H9 (cell line): ENCODE measurements around the gene CARS1. TPM values are rescaled to one million over a fixed set of nuclear protein-coding genes. Genes with fewer than 3 reads are reported as not detected.

Experiments
- DNase-seq: peaks from one replicate; pipeline ENCODE4 v3.0.0-alpha.2; 2017
- H2AFZ ChIP-seq: one replicate; pipeline ENCODE4 v1.6.1; 2013; ENCODE audit warnings: mild to moderate bottlenecking, low read length, control low read depth, moderate library complexity
- H2AK5ac ChIP-seq: 2 replicates; pipeline ENCODE4 v1.6.1; 2013; ENCODE audit warnings: low read length, control low read depth, mixed read lengths; ENCODE audit not compliant: insufficient read length
- H2BK120ac ChIP-seq: one replicate; pipeline ENCODE4 v1.6.1; 2013; ENCODE audit warnings: low read depth, mild to moderate bottlenecking, low read length, control low read depth, inconsistent platforms; ENCODE audit not compliant: poor library complexity, severe bottlenecking
- H2BK12ac ChIP-seq: 2 replicates; pipeline ENCODE4 v1.6.1; 2013; ENCODE audit warnings: low read length, control low read depth, mixed read lengths, low read depth; ENCODE audit not compliant: insufficient read length
- H2BK15ac ChIP-seq: 2 replicates; pipeline ENCODE4 v1.6.1; 2013; ENCODE audit warnings: low read depth, low read length, control low read depth
- H2BK20ac ChIP-seq: one replicate; pipeline ENCODE4 v1.6.1; 2013; ENCODE audit warnings: low read depth, mild to moderate bottlenecking, low read length, control low read depth, inconsistent platforms; ENCODE audit not compliant: poor library complexity, severe bottlenecking
- H2BK5ac ChIP-seq: 2 replicates; pipeline ENCODE4 v1.6.1; 2013; ENCODE audit warnings: low read length, control low read depth, mixed read lengths; ENCODE audit not compliant: insufficient read length
- H3K14ac ChIP-seq: 2 replicates; pipeline ENCODE4 v1.6.1; 2013; ENCODE audit warnings: low read length, control low read depth; ENCODE audit not compliant: insufficient read depth
- H3K18ac ChIP-seq: 2 replicates; pipeline ENCODE4 v1.6.1; 2013; ENCODE audit warnings: low read depth, mild to moderate bottlenecking, mixed read lengths, low read length, control low read depth; ENCODE audit not compliant: insufficient read length
- H3K23ac ChIP-seq: 2 replicates; pipeline ENCODE4 v1.6.1; 2013; ENCODE audit warnings: low read length, control low read depth, mixed read lengths, low read depth; ENCODE audit not compliant: insufficient read length
- H3K23me2 ChIP-seq: 2 replicates; pipeline ENCODE4 v1.6.1; 2013; ENCODE audit warnings: low read depth, mild to moderate bottlenecking, mixed read lengths, low read length, control low read depth; ENCODE audit not compliant: insufficient read length, poor library complexity, severe bottlenecking
- H3K27ac ChIP-seq: 2 replicates; pipeline ENCODE4 v1.5.1; 2013; ENCODE audit warnings: low read length, control low read depth, mixed read lengths, low read depth; ENCODE audit not compliant: insufficient read length
- H3K27me3 ChIP-seq: 2 replicates; pipeline ENCODE4 v1.6.1; 2013; ENCODE audit warnings: low read length, control low read depth, inconsistent platforms; ENCODE audit not compliant: insufficient read depth
- H3K4ac ChIP-seq: 2 replicates; pipeline ENCODE4 v1.6.1; 2013; ENCODE audit warnings: low read depth, mild to moderate bottlenecking, control low read depth, inconsistent platforms, low read length, moderate library complexity
- H3K4me1 ChIP-seq: 2 replicates; pipeline ENCODE4 v1.6.1; 2013; ENCODE audit warnings: low read length, control low read depth, inconsistent platforms; ENCODE audit not compliant: insufficient read depth
- H3K4me2 ChIP-seq: 2 replicates; pipeline ENCODE4 v1.6.1; 2013; ENCODE audit warnings: low read length, control low read depth, mixed read lengths; ENCODE audit not compliant: insufficient read length, insufficient read depth
- H3K56ac ChIP-seq: 2 replicates; pipeline ENCODE4 v1.6.1; 2013; ENCODE audit warnings: low read depth, mild to moderate bottlenecking, mixed read lengths, low read length, control low read depth; ENCODE audit not compliant: insufficient read length
- H3K79me1 ChIP-seq: 2 replicates; pipeline ENCODE4 v1.6.1; 2013; ENCODE audit warnings: low read depth, mild to moderate bottlenecking, moderate library complexity, low read length, control low read depth, inconsistent platforms; ENCODE audit not compliant: insufficient read depth, poor library complexity, severe bottlenecking
- H3K79me2 ChIP-seq: 2 replicates; pipeline ENCODE4 v1.6.1; 2013; ENCODE audit warnings: low read length, control low read depth, inconsistent platforms; ENCODE audit not compliant: insufficient read depth
- H3K9ac ChIP-seq: 2 replicates; pipeline ENCODE4 v1.6.1; 2013; ENCODE audit warnings: low read length, control low read depth, mixed read lengths; ENCODE audit not compliant: insufficient read length; ENCODE audit errors: extremely low read depth
- H3K9me3 ChIP-seq: one replicate; pipeline ENCODE4 v1.6.1; 2013; ENCODE audit warnings: low read depth, low read length, inconsistent platforms; ENCODE audit not compliant: control insufficient read depth
- H3T11ph ChIP-seq: one replicate; pipeline ENCODE4 v1.6.1; 2013; ENCODE audit warnings: mild to moderate bottlenecking, low read length, control low read depth, inconsistent platforms
- H4K20me1 ChIP-seq: one replicate; pipeline ENCODE4 v1.6.1; 2013; ENCODE audit not compliant: control insufficient read depth, insufficient read length, insufficient read depth
- H4K5ac ChIP-seq: 2 replicates; pipeline ENCODE4 v1.6.1; 2013; ENCODE audit warnings: low read depth, mild to moderate bottlenecking, mixed read lengths, low read length, control low read depth; ENCODE audit not compliant: insufficient read length
- H4K8ac ChIP-seq: replicated peaks from 2 replicates; pipeline ENCODE4 v1.6.1; 2013; ENCODE audit warnings: low read length, control low read depth, mixed read lengths, low read depth; ENCODE audit not compliant: insufficient read length
- H4K91ac ChIP-seq: 2 replicates; pipeline ENCODE4 v1.6.1; 2013; ENCODE audit warnings: low read depth, mild to moderate bottlenecking, moderate library complexity, mixed read lengths, low read length, control low read depth; ENCODE audit not compliant: insufficient read length
- H3K27ac Mint-ChIP-seq, 3 experiments: 2 replicates in 2 of 3; 3 replicates in 1 of 3; pipeline ENCODE4 v1.8.0; 2020 to 2021; ENCODE audit warnings: mixed read lengths in 3 of 3, mild to moderate bottlenecking in 1 of 3, moderate library complexity in 1 of 3
- H3K27me3 Mint-ChIP-seq: 2 replicates; pipeline ENCODE4 v1.8.0; 2021; ENCODE audit warnings: low read depth, mild to moderate bottlenecking, moderate library complexity, mixed read lengths
- H3K36me3 Mint-ChIP-seq, 3 experiments: 2 replicates in 2 of 3; 3 replicates in 1 of 3; pipeline ENCODE4 v1.8.0; 2020 to 2021; ENCODE audit warnings: low read depth in 3 of 3, mixed read lengths in 3 of 3; ENCODE audit not compliant: insufficient read depth in 1 of 3
- H3K4me1 Mint-ChIP-seq, 2 experiments: 2 replicates each; pipeline ENCODE4 v1.8.0; 2020; ENCODE audit warnings: mixed read lengths in 2 of 2
- H3K4me3 Mint-ChIP-seq, 2 experiments: 2 replicates in 1 of 2; 3 replicates in 1 of 2; pipeline ENCODE4 v1.8.0; 2020 to 2021; ENCODE audit warnings: mild to moderate bottlenecking in 2 of 2, mixed read lengths in 2 of 2, moderate library complexity in 1 of 2
- H3K9me3 Mint-ChIP-seq, 2 experiments: 2 replicates in 1 of 2; 3 replicates in 1 of 2; pipeline ENCODE4 v1.8.0; 2020; ENCODE audit warnings: mild to moderate bottlenecking in 2 of 2, mixed read lengths in 2 of 2, moderate library complexity in 1 of 2
- CTCF ChIP-seq: fragments of 200-600 bp; sonication (generic); conservative IDR thresholded peaks from 3 replicates; pipeline ENCODE4 v1.8.0; 2021; ENCODE audit warnings: antibody characterized with exemption, mild to moderate bottlenecking
- WGBS: extraction: QIAGEN DNeasy Blood & Tissue Kit; methylation state at CpG from one replicate; pipeline ENCODE4 v1.1.7; 2013; ENCODE audit warnings: missing lambda C conversion rate, low lambda C conversion rate, mixed read lengths; ENCODE audit not compliant: insufficient read length; ENCODE audit errors: extremely low coverage; 5-methylcytosine and 5-hydroxymethylcytosine counted together
- total RNA-seq: library from RNA; stranded (reverse); gene quantifications from 2 replicates; pipeline ENCODE4 v1.2.1, GENCODE V29; 2021

CARS1 gene
- total RNA-seq, 1 experiment from 2014 or later: 92.3 TPM

GRCh38 chr11:3011891-3012885, 45.0 kb downstream of the CARS1 start:
- no peak overlapping the region for H3K4me2 ChIP-seq
- no CpG with 5 or more reads among the region's 31 CpGs for WGBS
- H4K8ac ChIP-seq: no peak overlapping the region
- H3K56ac ChIP-seq: no peak overlapping the region
- H4K20me1 ChIP-seq: no peaks in the 10 kb centered on the region
- no peak overlapping the region for H2BK20ac ChIP-seq
- H3K18ac ChIP-seq: no peak overlapping the region
- no peak overlapping the region for H4K5ac ChIP-seq
- H2AK5ac ChIP-seq: no peak overlapping the region
- Mint-ChIP-seq H3K4me1 (no peaks in the 10 kb centered on the region), H3K27me3 (no peaks in the 10 kb centered on the region), H3K36me3 (peaks cover 29 to 92% (median 74%) of the 10 kb centered on the region in 3 experiments; a peak in 6 of 7 replicates), H3K27ac (0 out of 7 replicates have a peak overlapping the region, but pooled peaks of 1 of the 3 experiments have one; percentile 40), H3K9me3 (no peaks in the 10 kb centered on the region), H3K4me3 (no peak overlapping the region)
- no peak overlapping the region for H2AFZ ChIP-seq
- H2BK15ac ChIP-seq: no peak overlapping the region
- H3K14ac ChIP-seq: no peak overlapping the region
- H3K9ac ChIP-seq: no peak overlapping the region
- H2BK120ac ChIP-seq: no peak overlapping the region
- TF ChIP-seq CTCF: no peak
- H3K23me2 ChIP-seq: no peaks in the 10 kb centered on the region
- no peak for DNase-seq
- H3K79me1 ChIP-seq: no peaks in the 10 kb centered on the region
- H2BK12ac ChIP-seq: no peak overlapping the region
- H3K23ac ChIP-seq: no peak overlapping the region
- no peak overlapping the region for H3K4ac ChIP-seq
- no peak overlapping the region for H4K91ac ChIP-seq
- H3K9me3 ChIP-seq: no peaks in the 10 kb centered on the region
- no peaks in the 10 kb centered on the region for H3K79me2 ChIP-seq
- no peak overlapping the region for H2BK5ac ChIP-seq
- no peak overlapping the region for H3T11ph ChIP-seq
- no peak overlapping the region for H3K27ac ChIP-seq
- no peaks in the 10 kb centered on the region for H3K4me1 ChIP-seq
- no peaks in the 10 kb centered on the region for H3K27me3 ChIP-seq
